HCT116 (cell line): Measurements from ENCODE around the gene CHEK1. TPM values are rescaled to one million over a fixed set of nuclear protein-coding genes. Genes with fewer than 3 reads are reported as not detected.

Experiments
- ATAC-seq: fragments of 200-7000 bp; cut with Tn5 transposase; 2 replicates; pipeline ENCODE4 v1.9.1; 2020; ENCODE audit warnings: mild to moderate bottlenecking, moderate library complexity
- BruUV-seq: library from RNA; stranded (reverse); fragments of 400-500 nt; replicated peaks from 2 replicates; lab custom pipeline; 2021; lab: Mats Ljungman, UMichigan
- CTCF ChIA-PET: fragments of 300-600 bp; sonication (Branson Sonifier 250); formaldehyde crosslinking; loops from one replicate; lab custom pipeline; 2021; ENCODE audit warnings: antibody characterized with exemption; lab: Charles Lee
- POLR2A ChIA-PET: fragments of 300-600, 350-600 bp; sonication (Branson Sonifier 250); formaldehyde crosslinking; loops from one replicate; lab custom pipeline; 2021; ENCODE audit warnings: antibody characterized with exemption; lab: Charles Lee
- RAD21 ChIA-PET, 2 experiments: fragments of 300-600 bp; sonication (Branson Sonifier 250); formaldehyde crosslinking; loops; one replicate each; lab custom pipeline; 2023; ENCODE audit warnings: low total read pairs in 2 of 2; ENCODE audit not compliant: uncharacterized antibody in 2 of 2, unreplicated experiment in 2 of 2, low non-redundant PET in 1 of 2; lab: Charles Lee
- DNase-seq: peaks from one replicate; pipeline ENCODE4 v3.0.0-alpha.2; 2010; ENCODE audit warnings: low read depth, low spot score
- H2AFZ ChIP-seq: fragments of 200-600 bp; shearing (Covaris generic), sonication (generic); 2 replicates; pipeline ENCODE4 v1.6.1; 2017; ENCODE audit warnings: low read depth, mixed run types, mixed read lengths, antibody characterized with exemption, low read length; ENCODE audit not compliant: poor library complexity, severe bottlenecking
- H3K27ac ChIP-seq: 2 replicates; pipeline ENCODE4 v1.5.1; 2012; ENCODE audit warnings: low read depth, low read length
- H3K27me3 ChIP-seq: fragments of 200-600 bp; sonication (generic); 2 replicates; pipeline ENCODE4 v1.6.1; 2016; ENCODE audit warnings: mixed run types, low read length, mixed read lengths; ENCODE audit not compliant: insufficient read depth
- H3K36me3 ChIP-seq, 2 experiments: fragments of 200-500 bp in 1 of 2; fragments of 200-600 bp in 1 of 2; sonication (Bioruptor generic) in 1 of 2; sonication (generic) in 1 of 2; 2 replicates each; pipeline versions ENCODE4 v1.5.1 to v1.6.1; 2014 to 2016; ENCODE audit warnings: low read length in 2 of 2, inconsistent platforms in 1 of 2, mixed read lengths in 1 of 2, mixed run types in 1 of 2; ENCODE audit not compliant: insufficient read depth in 2 of 2, control insufficient read depth in 1 of 2
- H3K4me1 ChIP-seq, 2 experiments: fragments of 200-600 bp in 1 of 2; sonication (generic) in 1 of 2; 2 replicates each; pipeline versions ENCODE4 v1.5.1 to v1.6.1; 2012 to 2017; ENCODE audit warnings: low read length in 2 of 2, inconsistent platforms in 1 of 2, mild to moderate bottlenecking in 1 of 2, mixed read lengths in 1 of 2, mixed run types in 1 of 2, moderate library complexity in 1 of 2; ENCODE audit not compliant: insufficient read depth in 2 of 2, control insufficient read depth in 1 of 2
- H3K4me2 ChIP-seq: fragments of 200-600 bp; sonication (generic); 2 replicates; pipeline ENCODE4 v1.6.1; 2017; ENCODE audit warnings: mixed run types, low read length, mixed read lengths
- H3K4me3 ChIP-seq, 2 experiments: fragments of 200-600 bp in 1 of 2; sonication (generic) in 1 of 2; replicated peaks in 1 of 2; 2 replicates each; pipeline ENCODE4 v1.5.1; 2011 to 2016; ENCODE audit warnings: low read length in 2 of 2, control low read depth in 1 of 2, low read depth in 1 of 2, mild to moderate bottlenecking in 1 of 2, mixed read lengths in 1 of 2, mixed run types in 1 of 2
- H3K79me2 ChIP-seq: fragments of 200-600 bp; sonication (generic); 2 replicates; pipeline ENCODE4 v1.6.1; 2017; ENCODE audit warnings: mild to moderate bottlenecking, mixed run types, low read length, moderate library complexity, mixed read lengths; ENCODE audit not compliant: insufficient read depth
- H3K9ac ChIP-seq: fragments of 200-600 bp; sonication (generic); 2 replicates; pipeline ENCODE4 v1.6.1; 2016; ENCODE audit warnings: low read length, mixed read lengths
- H3K9me2 ChIP-seq: fragments of 200-600 bp; sonication (generic), shearing (Covaris generic); 2 replicates; pipeline ENCODE4 v1.6.1; 2017; ENCODE audit warnings: mixed run types, mild to moderate bottlenecking, moderate library complexity; ENCODE audit not compliant: insufficient read depth
- H3K9me3 ChIP-seq, 2 experiments: fragments of 200-500 bp in 1 of 2; fragments of 200-600 bp in 1 of 2; sonication (Bioruptor generic) in 1 of 2; sonication (generic) in 1 of 2; 2 replicates each; pipeline ENCODE4 v1.6.1; 2014 to 2017; ENCODE audit warnings: low read length in 2 of 2, mixed read lengths in 2 of 2, inconsistent platforms in 1 of 2, low read depth in 1 of 2, mild to moderate bottlenecking in 1 of 2, mixed run types in 1 of 2, moderate library complexity in 1 of 2; ENCODE audit not compliant: control insufficient read depth in 1 of 2, insufficient read depth in 1 of 2
- H4K20me1 ChIP-seq: fragments of 200-600 bp; sonication (generic), shearing (Covaris generic); 2 replicates; pipeline ENCODE4 v1.6.1; 2017; ENCODE audit warnings: mixed run types, mild to moderate bottlenecking, moderate library complexity; ENCODE audit not compliant: insufficient read depth
- CBX3 ChIP-seq: IDR thresholded peaks from 2 replicates; pipeline ENCODE4 v1.6.1; 2012; ENCODE audit warnings: low read depth
- EGR1 ChIP-seq: IDR thresholded peaks from 2 replicates; pipeline ENCODE4 v1.6.1; 2012; ENCODE audit warnings: low read depth
- ELF1 ChIP-seq: IDR thresholded peaks from 2 replicates; pipeline ENCODE4 v1.6.1; 2012; ENCODE audit warnings: low read depth, borderline replicate concordance
- EZH2phosphoT487 ChIP-seq: fragments of 200-600 bp; IDR thresholded peaks from 2 replicates; pipeline ENCODE4 v1.6.1; 2018; ENCODE audit warnings: antibody characterized with exemption, borderline replicate concordance
- POLR2A ChIP-seq: IDR thresholded peaks from 2 replicates; pipeline ENCODE4 v1.7.0; 2011; ENCODE audit warnings: borderline replicate concordance; ENCODE audit not compliant: insufficient read depth, insufficient read length; ENCODE audit errors: extremely low read depth
- RAD21 ChIP-seq: IDR thresholded peaks from 2 replicates; pipeline ENCODE4 v1.6.1; 2012; ENCODE audit warnings: low read depth, mild to moderate bottlenecking
- TCF7L2 ChIP-seq: IDR thresholded peaks from 2 replicates; pipeline ENCODE4 v1.7.0; 2011; ENCODE audit warnings: borderline replicate concordance, inconsistent platforms; ENCODE audit not compliant: insufficient read depth, insufficient read length; ENCODE audit errors: extremely low read depth
- YY1 ChIP-seq: IDR thresholded peaks from 2 replicates; pipeline ENCODE4 v1.6.1; 2011; ENCODE audit warnings: low read length, low read depth, moderate library complexity, mild to moderate bottlenecking; ENCODE audit not compliant: insufficient replicate concordance; ENCODE audit errors: extremely low read depth
- ZFX ChIP-seq: fragments of 450-650 bp; IDR thresholded peaks from 2 replicates; pipeline ENCODE4 v1.6.1; 2017
- intact Hi-C: fragments of 100-400 bp; cut with micrococcal nuclease; formaldehyde crosslinking; loops from 2 replicates; pipeline ENCODE4 v1.10.0; 2022
- total RNA-seq: library from RNA; stranded (reverse); gene quantifications from one replicate; pipeline ENCODE4 v1.2.1, GENCODE V29; 2021; ENCODE audit not compliant: unreplicated experiment
- TF ChIP-seq, protein P1 (sequence below): IDR thresholded peaks from 2 replicates; pipeline ENCODE4 v1.6.1; 2012
- TF ChIP-seq, protein P2 (sequence below): IDR thresholded peaks from 2 replicates; pipeline ENCODE4 v1.6.1; 2012
- TF ChIP-seq, protein P3 (sequence below): IDR thresholded peaks from 2 replicates; pipeline ENCODE4 v1.6.1; 2012; ENCODE audit warnings: low read depth
- TF ChIP-seq, protein P4 (sequence below): IDR thresholded peaks from 2 replicates; pipeline ENCODE4 v1.6.1; 2011; ENCODE audit warnings: mild to moderate bottlenecking, low read length, moderate library complexity; ENCODE audit not compliant: insufficient replicate concordance; ENCODE audit errors: extremely low read depth

The CHEK1 gene
- total RNA-seq, 1 experiment from 2014 or later = 69.3 TPM

DNA sequence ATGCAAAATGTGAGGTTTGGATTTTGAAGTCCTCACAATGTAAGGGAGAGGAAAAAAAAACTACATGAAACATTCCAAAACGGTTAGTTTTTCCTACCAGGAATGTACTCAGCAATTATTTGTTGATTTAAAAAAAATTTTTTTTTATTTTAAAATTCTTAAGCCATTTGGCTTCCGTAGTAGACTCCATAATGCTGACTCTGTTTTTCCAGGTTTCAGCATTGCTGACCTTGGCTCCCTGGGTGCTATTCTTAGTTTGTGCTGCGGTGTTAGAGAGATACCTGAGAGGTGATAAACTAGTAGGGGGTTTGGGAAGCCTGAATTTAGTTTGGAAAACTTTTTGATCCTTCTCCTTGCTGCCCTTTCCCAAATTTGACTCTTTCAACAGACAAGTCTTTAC, 21.8 kb upstream of the CHEK1 start:
- ChIA-PET RAD21 (no interaction called here), CTCF (no interaction called here), POLR2A (no interaction called here)
- no peaks in the 10 kb centered on the region for H4K20me1 ChIP-seq
- no TSS peak for BruUV-seq
- H3K9me3 ChIP-seq = no peaks in the 10 kb centered on the region
- no peaks in the 10 kb centered on the region for H3K4me1 ChIP-seq
- intact Hi-C loops = no loop called here
- DNase-seq (no peak), ATAC-seq (no peak)
- no peak overlapping the region for H3K9ac ChIP-seq
- TF ChIP-seq, protein P1, sequence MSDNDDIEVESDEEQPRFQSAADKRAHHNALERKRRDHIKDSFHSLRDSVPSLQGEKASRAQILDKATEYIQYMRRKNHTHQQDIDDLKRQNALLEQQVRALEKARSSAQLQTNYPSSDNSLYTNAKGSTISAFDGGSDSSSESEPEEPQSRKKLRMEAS = no peak
- TF ChIP-seq TCF7L2 = no peak
- no peak for TF ChIP-seq CBX3
- no peak overlapping the region for H3K4me3 ChIP-seq
- no peak overlapping the region for H2AFZ ChIP-seq
- no peaks in the 10 kb centered on the region for H3K27me3 ChIP-seq
- H3K4me2 ChIP-seq = no peak overlapping the region
- peaks cover 58 to 68% of the 10 kb centered on the region in 2 experiments for H3K36me3 ChIP-seq
- peaks cover 25% of the 10 kb centered on the region for H3K79me2 ChIP-seq
- no peak overlapping the region for H3K27ac ChIP-seq
- H3K9me2 ChIP-seq = no peaks in the 10 kb centered on the region

DNA sequence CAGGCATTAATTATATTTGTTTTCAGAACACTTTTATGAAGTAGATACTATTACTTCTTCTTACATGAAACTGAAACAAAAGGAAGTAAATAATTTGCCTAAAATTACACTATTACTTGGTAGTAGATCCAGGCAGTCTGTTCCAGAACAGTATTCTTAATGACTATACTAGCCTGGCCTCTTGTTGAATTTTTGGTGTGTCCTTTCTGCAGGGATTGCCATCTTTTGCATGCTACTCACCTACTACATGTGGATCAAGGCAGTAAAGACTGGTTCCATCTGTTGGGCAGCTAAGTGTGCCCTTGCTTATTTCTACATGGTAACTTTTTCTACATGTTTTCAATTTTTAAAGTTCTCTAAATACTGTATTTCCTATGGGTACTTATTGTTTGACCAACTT, 19.5 kb upstream of the CHEK1 start:
- ChIA-PET POLR2A (no interaction called here), RAD21 (no interaction called here), CTCF (no interaction called here)
- no peak overlapping the region for H3K27ac ChIP-seq
- DNase-seq = no peak
- H3K9ac ChIP-seq = no peak overlapping the region
- intact Hi-C loops = no loop called here
- BruUV-seq = no TSS peak
- no peaks in the 10 kb centered on the region for H3K4me1 ChIP-seq
- H4K20me1 ChIP-seq = no peaks in the 10 kb centered on the region
- H3K4me3 ChIP-seq = no peak overlapping the region
- H3K4me2 ChIP-seq = no peak overlapping the region
- no peaks in the 10 kb centered on the region for H3K9me2 ChIP-seq
- no peaks in the 10 kb centered on the region for H3K27me3 ChIP-seq
- ATAC-seq = no peak
- H3K79me2 ChIP-seq = peaks cover 11% of the 10 kb centered on the region; the same call in 1 of the 2 replicates
- peaks cover 71 to 80% of the 10 kb centered on the region in 2 experiments for H3K36me3 ChIP-seq
- no peak overlapping the region for H2AFZ ChIP-seq
- no peaks in the 10 kb centered on the region for H3K9me3 ChIP-seq
- TF ChIP-seq, protein P2, sequence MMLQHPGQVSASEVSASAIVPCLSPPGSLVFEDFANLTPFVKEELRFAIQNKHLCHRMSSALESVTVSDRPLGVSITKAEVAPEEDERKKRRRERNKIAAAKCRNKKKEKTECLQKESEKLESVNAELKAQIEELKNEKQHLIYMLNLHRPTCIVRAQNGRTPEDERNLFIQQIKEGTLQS = no peak
- TF ChIP-seq, protein P3, sequence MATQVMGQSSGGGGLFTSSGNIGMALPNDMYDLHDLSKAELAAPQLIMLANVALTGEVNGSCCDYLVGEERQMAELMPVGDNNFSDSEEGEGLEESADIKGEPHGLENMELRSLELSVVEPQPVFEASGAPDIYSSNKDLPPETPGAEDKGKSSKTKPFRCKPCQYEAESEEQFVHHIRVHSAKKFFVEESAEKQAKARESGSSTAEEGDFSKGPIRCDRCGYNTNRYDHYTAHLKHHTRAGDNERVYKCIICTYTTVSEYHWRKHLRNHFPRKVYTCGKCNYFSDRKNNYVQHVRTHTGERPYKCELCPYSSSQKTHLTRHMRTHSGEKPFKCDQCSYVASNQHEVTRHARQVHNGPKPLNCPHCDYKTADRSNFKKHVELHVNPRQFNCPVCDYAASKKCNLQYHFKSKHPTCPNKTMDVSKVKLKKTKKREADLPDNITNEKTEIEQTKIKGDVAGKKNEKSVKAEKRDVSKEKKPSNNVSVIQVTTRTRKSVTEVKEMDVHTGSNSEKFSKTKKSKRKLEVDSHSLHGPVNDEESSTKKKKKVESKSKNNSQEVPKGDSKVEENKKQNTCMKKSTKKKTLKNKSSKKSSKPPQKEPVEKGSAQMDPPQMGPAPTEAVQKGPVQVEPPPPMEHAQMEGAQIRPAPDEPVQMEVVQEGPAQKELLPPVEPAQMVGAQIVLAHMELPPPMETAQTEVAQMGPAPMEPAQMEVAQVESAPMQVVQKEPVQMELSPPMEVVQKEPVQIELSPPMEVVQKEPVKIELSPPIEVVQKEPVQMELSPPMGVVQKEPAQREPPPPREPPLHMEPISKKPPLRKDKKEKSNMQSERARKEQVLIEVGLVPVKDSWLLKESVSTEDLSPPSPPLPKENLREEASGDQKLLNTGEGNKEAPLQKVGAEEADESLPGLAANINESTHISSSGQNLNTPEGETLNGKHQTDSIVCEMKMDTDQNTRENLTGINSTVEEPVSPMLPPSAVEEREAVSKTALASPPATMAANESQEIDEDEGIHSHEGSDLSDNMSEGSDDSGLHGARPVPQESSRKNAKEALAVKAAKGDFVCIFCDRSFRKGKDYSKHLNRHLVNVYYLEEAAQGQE = no peak
- no peak for TF ChIP-seq POLR2A
- TF ChIP-seq ZFX = no peak
- no peak for TF ChIP-seq RAD21
- no peak for TF ChIP-seq ELF1
- no peak for TF ChIP-seq YY1
- TF ChIP-seq, protein P4, sequence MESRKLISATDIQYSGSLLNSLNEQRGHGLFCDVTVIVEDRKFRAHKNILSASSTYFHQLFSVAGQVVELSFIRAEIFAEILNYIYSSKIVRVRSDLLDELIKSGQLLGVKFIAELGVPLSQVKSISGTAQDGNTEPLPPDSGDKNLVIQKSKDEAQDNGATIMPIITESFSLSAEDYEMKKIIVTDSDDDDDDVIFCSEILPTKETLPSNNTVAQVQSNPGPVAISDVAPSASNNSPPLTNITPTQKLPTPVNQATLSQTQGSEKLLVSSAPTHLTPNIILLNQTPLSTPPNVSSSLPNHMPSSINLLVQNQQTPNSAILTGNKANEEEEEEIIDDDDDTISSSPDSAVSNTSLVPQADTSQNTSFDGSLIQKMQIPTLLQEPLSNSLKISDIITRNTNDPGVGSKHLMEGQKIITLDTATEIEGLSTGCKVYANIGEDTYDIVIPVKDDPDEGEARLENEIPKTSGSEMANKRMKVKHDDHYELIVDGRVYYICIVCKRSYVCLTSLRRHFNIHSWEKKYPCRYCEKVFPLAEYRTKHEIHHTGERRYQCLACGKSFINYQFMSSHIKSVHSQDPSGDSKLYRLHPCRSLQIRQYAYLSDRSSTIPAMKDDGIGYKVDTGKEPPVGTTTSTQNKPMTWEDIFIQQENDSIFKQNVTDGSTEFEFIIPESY = no peak
- TF ChIP-seq EZH2phosphoT487 = no peak
- TF ChIP-seq EGR1 = no peak
